Stimulated activated CD4-positive, alpha-beta T cell treated with anti-CD3 and anti-CD28 coated beads, Interleukin-15, amount 100 ng/mL, for 1 hour (primary cell): ENCODE data around the gene FOXL1.
A peak's percentile ranks its signal among the peaks of the same experiment; 100 is the strongest.

Experiments
- DNase-seq, 2 donors: peaks; one replicate each; pipeline ENCODE4 v3.0.0-alpha.2; 2020; ENCODE audit warnings: low read depth in 1 of 2, low spot score in 1 of 2

Gene FOXL1

GRCh38 chr16:86549076-86549892, 29.1 kb upstream of the FOXL1 start:
- DNase-seq, result no peak

GRCh38 chr16:86549893-86550190, 28.5 kb upstream of the FOXL1 start:
- no peak for DNase-seq

GRCh38 chr16:86550281-86550680, 28.1 kb upstream of the FOXL1 start:
- DNase-seq, result no peak

GRCh38 chr16:86553356-86553755, 25.0 kb upstream of the FOXL1 start:
- no peak for DNase-seq

- DNase-seq, result no peak
Measured at GRCh38 chr16:86554599-86554916, 23.8 kb upstream of the FOXL1 start.

GRCh38 chr16:86554917-86555703, 23.2 kb upstream of the FOXL1 start, which contains the start of gene MTHFSD:
TSS of gene MTHFSD (minus strand) at chr16:86555235. CDS start at chr16:86555184, 51 bp downstream.
- DNase-seq, result peak; percentile 94 to 97

GRCh38 chr16:86555704-86556075, 22.7 kb upstream of the FOXL1 start:
- no peak for DNase-seq

GRCh38 chr16:86556576-86556975, 21.8 kb upstream of the FOXL1 start:
- no peak for DNase-seq

- DNase-seq, result no peak
Measured at GRCh38 chr16:86557587-86557986, 20.8 kb upstream of the FOXL1 start.

GRCh38 chr16:86558355-86559193, 19.8 kb upstream of the FOXL1 start:
- DNase-seq, result no peak

- DNase-seq, result no peak
Measured at GRCh38 chr16:86559802-86560305, 18.5 kb upstream of the FOXL1 start.

GRCh38 chr16:86562356-86562755, 16.0 kb upstream of the FOXL1 start:
- no peak for DNase-seq

GRCh38 chr16:86563469-86564345, 14.6 kb upstream of the FOXL1 start:
- peak; percentile 71 to 75 for DNase-seq

- DNase-seq, result no peak
Measured at GRCh38 chr16:86565181-86565631, 13.1 kb upstream of the FOXL1 start.

- no peak for DNase-seq
Measured at GRCh38 chr16:86565644-86566511, 12.5 kb upstream of the FOXL1 start.

GRCh38 chr16:86566601-86566965, 11.8 kb upstream of the FOXL1 start, which contains the start of gene FOXC2:
TSS of gene FOXC2 (plus strand) at chr16:86566829. CDS start at chr16:86567336, 507 bp downstream.
- DNase-seq, result peak in 1 of 2 donors; percentile 44

GRCh38 chr16:86566966-86567700, 11.2 kb upstream of the FOXL1 start:
- DNase-seq, result no peak

GRCh38 chr16:86567701-86568581, 10.4 kb upstream of the FOXL1 start:
- no peak for DNase-seq
